Activated CD8-positive, alpha-beta memory T cell treated with anti-CD3 and anti-CD28 coated beads, Interleukin-2, amount 50 U/mL, for 1 hour (primary cell): ENCODE results near the gene DCUN1D5.
A peak's percentile ranks its signal among the peaks of the same experiment; 100 is the strongest.

ENCODE experiments used
- DNase-seq: peaks from one replicate; pipeline ENCODE4 v3.0.0-alpha.2; 2020; ENCODE audit errors: extremely low read depth

DCUN1D5 gene

GRCh38 chr11:103091801-103092524 is at the start of gene DCUN1D5:
Gene DCUN1D5 (minus strand): TSS chr11:103092160. CDS start chr11:103091872, 288 bp downstream.
- DNase-seq: peak; percentile 84

GRCh38 chr11:103125462-103125861 is 33.5 kb upstream of the DCUN1D5 start:
- no peak for DNase-seq

- no peak for DNase-seq
These were observed 22.9 kb upstream of the DCUN1D5 start for GRCh38 chr11:103114836-103115235.

- no peak for DNase-seq
These were observed 20.4 kb upstream of the DCUN1D5 start for GRCh38 chr11:103112364-103112763.

GRCh38 chr11:103111400-103111799 is 19.4 kb upstream of the DCUN1D5 start:
- no peak for DNase-seq

GRCh38 chr11:103110391-103110790 is 18.4 kb upstream of the DCUN1D5 start:
- DNase-seq: no peak

- DNase-seq: no peak
These were observed 17.9 kb upstream of the DCUN1D5 start for GRCh38 chr11:103109818-103110388.

GRCh38 chr11:103108933-103109817 is 17.2 kb upstream of the DCUN1D5 start, which contains the start of gene DYNC2H1:
Gene DYNC2H1 (plus strand): TSS chr11:103109426. CDS start chr11:103109575, 149 bp downstream.
- peak; percentile 54 for DNase-seq

- DNase-seq: no peak
These were observed 5.3 kb upstream of the DCUN1D5 start for GRCh38 chr11:103097279-103097678.

- DNase-seq: no peak
These were observed 728 bp downstream of the DCUN1D5 start for GRCh38 chr11:103091064-103091800.

- DNase-seq: no peak
These were observed 5.5 kb downstream of the DCUN1D5 start for GRCh38 chr11:103086461-103086860.

- no peak for DNase-seq
These were observed 6.1 kb downstream of the DCUN1D5 start for GRCh38 chr11:103085758-103086365.

GRCh38 chr11:103079833-103080232 is 12.1 kb downstream of the DCUN1D5 start:
- no peak for DNase-seq

- no peak for DNase-seq
These were observed 13.2 kb downstream of the DCUN1D5 start for GRCh38 chr11:103078710-103079109.

GRCh38 chr11:103077554-103077953 is 14.4 kb downstream of the DCUN1D5 start:
- no peak for DNase-seq

GRCh38 chr11:103076361-103076760 is 15.6 kb downstream of the DCUN1D5 start:
- no peak for DNase-seq

GRCh38 chr11:103071008-103071407 is 21.0 kb downstream of the DCUN1D5 start:
- no peak for DNase-seq

GRCh38 chr11:103070142-103070541 is 21.8 kb downstream of the DCUN1D5 start:
- DNase-seq: no peak

- DNase-seq: no peak
These were observed 22.6 kb downstream of the DCUN1D5 start for GRCh38 chr11:103069367-103069766.

GRCh38 chr11:103067118-103067517 is 24.8 kb downstream of the DCUN1D5 start:
- no peak for DNase-seq

- DNase-seq: no peak
These were observed 30.3 kb downstream of the DCUN1D5 start for GRCh38 chr11:103061656-103062055.
